Upper lobe of right lung (tissue), 1 donor: ENCODE results near the gene IFNL1. TPM values are rescaled to one million over a fixed set of nuclear protein-coding genes. Genes with fewer than 3 reads are reported as not detected.

Source experiments
- ATAC-seq: fragments of 200-7000 bp; cut with Tn5 transposase; one replicate; pipeline ENCODE4 v1.9.1; 2020; ENCODE audit warnings: mild to moderate bottlenecking, moderate library complexity
- DNase-seq: peaks from one replicate; pipeline ENCODE4 v3.0.0-alpha.2; 2020
- H3K27ac ChIP-seq: fragments of 200-600 bp; one replicate; pipeline ENCODE4 v1.8.0; 2022
- H3K27me3 ChIP-seq: fragments of 200-600 bp; one replicate; pipeline ENCODE4 v1.8.0; 2022; ENCODE audit warnings: mild to moderate bottlenecking
- H3K36me3 ChIP-seq: fragments of 200-600 bp; one replicate; pipeline ENCODE4 v1.8.0; 2022
- H3K4me1 ChIP-seq: fragments of 200-600 bp; one replicate; pipeline ENCODE4 v1.8.0; 2022
- H3K4me3 ChIP-seq: fragments of 200-600 bp; one replicate; pipeline ENCODE4 v1.8.0; 2022; ENCODE audit warnings: mild to moderate bottlenecking
- H3K9me3 ChIP-seq: fragments of 200-600 bp; one replicate; pipeline ENCODE4 v1.8.0; 2022
- CTCF ChIP-seq: fragments of 200-600 bp; IDR thresholded peaks from one replicate; pipeline ENCODE4 v1.8.0; 2022; ENCODE audit warnings: antibody characterized with exemption
- intact Hi-C: fragments of 100-400 bp; cut with DNase I; formaldehyde crosslinking; loops from one replicate; pipeline ENCODE4 v1.11.0; 2022
- total RNA-seq: library from RNA; stranded (reverse); fragmentation: NEBNext Ultra II Directional; extraction: Animal tissue kit (Norgen Biotek cat#: 25700); gene quantifications from one replicate; pipeline ENCODE4 v1.2.1, GENCODE V29; 2021
- donor health status: DM: no; HTN: yes; CAD: no; lungs with severe emphysema.

IFNL1 gene
- total RNA-seq, 1 donor from 2014 or later: not detected

GRCh38 chr19:39284032-39284431, 12.2 kb upstream of the IFNL1 start:
- no peaks in the 10 kb centered on the region for H3K4me1 ChIP-seq
- ATAC-seq (no peak), DNase-seq (no peak)
- no peaks in the 10 kb centered on the region for H3K36me3 ChIP-seq
- H3K4me3 ChIP-seq: no peak overlapping the region
- no peak for TF ChIP-seq CTCF
- H3K27ac ChIP-seq: no peak overlapping the region
- no peaks in the 10 kb centered on the region for H3K9me3 ChIP-seq
- intact Hi-C loops: no loop called here
- no peaks in the 10 kb centered on the region for H3K27me3 ChIP-seq

DNA sequence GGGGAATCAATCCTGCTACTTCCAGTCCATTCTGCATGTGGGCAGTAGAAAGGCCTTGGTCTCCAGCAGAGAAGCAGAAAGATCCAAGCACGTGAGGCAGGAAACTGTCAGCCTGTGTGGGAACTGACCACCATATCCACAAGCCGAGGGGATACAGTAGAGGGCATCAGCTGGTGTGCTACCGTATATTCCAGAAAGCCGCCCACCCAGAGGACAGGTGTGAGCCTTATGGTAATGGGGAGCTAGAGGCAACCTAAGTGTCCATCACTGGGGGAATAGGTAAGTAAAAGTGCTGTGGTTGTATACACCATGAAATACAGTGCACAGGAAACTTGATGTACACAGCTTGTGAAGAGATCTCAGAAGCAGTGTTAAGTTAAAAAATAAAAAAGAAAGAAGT, 2.8 kb upstream of the IFNL1 start:
- intact Hi-C loops: no loop called here
- no peak for TF ChIP-seq CTCF
- no peaks in the 10 kb centered on the region for H3K36me3 ChIP-seq
- ATAC-seq (no peak), DNase-seq (peak; percentile 17)
- H3K4me1 ChIP-seq: no peaks in the 10 kb centered on the region
- H3K27me3 ChIP-seq: no peaks in the 10 kb centered on the region
- H3K9me3 ChIP-seq: no peaks in the 10 kb centered on the region
- H3K27ac ChIP-seq: no peak overlapping the region
- H3K4me3 ChIP-seq: no peak overlapping the region

- Histone ChIP-seq H3K36me3 (no peaks in the 10 kb centered on the region), H3K27me3 (no peaks in the 10 kb centered on the region), H3K9me3 (no peaks in the 10 kb centered on the region), H3K4me1 (no peaks in the 10 kb centered on the region), H3K27ac (no peak overlapping the region), H3K4me3 (no peak overlapping the region)
- ATAC-seq (no peak), DNase-seq (peak; percentile 13)
- TF ChIP-seq CTCF: no peak
- intact Hi-C loops: no loop called here
Observed at GRCh38 chr19:39296906-39297305, 699 bp downstream of the IFNL1 start.

GRCh38 chr19:39297931-39298634, 1.9 kb downstream of the IFNL1 start:
- no peak overlapping the region for H3K27ac ChIP-seq
- H3K36me3 ChIP-seq: no peaks in the 10 kb centered on the region
- H3K9me3 ChIP-seq: no peaks in the 10 kb centered on the region
- TF ChIP-seq CTCF: no peak
- intact Hi-C loops: no loop called here
- ATAC-seq (peak; percentile 76), DNase-seq (peak; percentile 69)
- H3K4me1 ChIP-seq: no peaks in the 10 kb centered on the region
- H3K27me3 ChIP-seq: no peaks in the 10 kb centered on the region
- no peak overlapping the region for H3K4me3 ChIP-seq

- ATAC-seq (no peak), DNase-seq (no peak)
- H3K27ac ChIP-seq: no peak overlapping the region
- no peaks in the 10 kb centered on the region for H3K27me3 ChIP-seq
- no peaks in the 10 kb centered on the region for H3K36me3 ChIP-seq
- no peak overlapping the region for H3K4me3 ChIP-seq
- TF ChIP-seq CTCF: no peak
- intact Hi-C loops: no loop called here
- no peaks in the 10 kb centered on the region for H3K9me3 ChIP-seq
- H3K4me1 ChIP-seq: no peaks in the 10 kb centered on the region
Observed at GRCh38 chr19:39299404-39299803, 3.2 kb downstream of the IFNL1 start.

GRCh38 chr19:39299832-39300231, 3.6 kb downstream of the IFNL1 start:
- no peak overlapping the region for H3K27ac ChIP-seq
- no peak for ATAC-seq
- H3K4me1 ChIP-seq: no peaks in the 10 kb centered on the region
- H3K36me3 ChIP-seq: no peaks in the 10 kb centered on the region
- no peak for DNase-seq
- intact Hi-C loops: no loop called here
- no peak for TF ChIP-seq CTCF
- no peaks in the 10 kb centered on the region for H3K27me3 ChIP-seq
- no peaks in the 10 kb centered on the region for H3K9me3 ChIP-seq
- H3K4me3 ChIP-seq: no peak overlapping the region
